Endodermal cell (in vitro differentiated cells): Measurements from ENCODE around the gene SLC25A21. TPM values are rescaled to one million over a fixed set of nuclear protein-coding genes. Genes with fewer than 3 reads are reported as not detected.

ENCODE experiments used
- DNase-seq: peaks from one replicate; pipeline ENCODE4 v3.0.0-alpha.2; 2017
- H3K27ac ChIP-seq: 2 replicates; pipeline ENCODE4 v1.5.1; 2013; ENCODE audit warnings: mild to moderate bottlenecking, low read depth, low read length, moderate library complexity
- H3K27me3 ChIP-seq: 2 replicates; pipeline ENCODE4 v1.6.1; 2013; ENCODE audit warnings: mild to moderate bottlenecking, low read length, moderate library complexity; ENCODE audit not compliant: insufficient read depth, control insufficient read depth, poor library complexity, severe bottlenecking
- H3K36me3 ChIP-seq: 2 replicates; pipeline ENCODE4 v1.7.0; 2013; ENCODE audit warnings: mild to moderate bottlenecking, low read length, moderate library complexity; ENCODE audit not compliant: control insufficient read depth, insufficient read depth
- H3K4me1 ChIP-seq: one replicate; pipeline ENCODE4 v1.7.0; 2013; ENCODE audit warnings: low read length; ENCODE audit not compliant: control insufficient read depth, insufficient read depth
- H3K4me3 ChIP-seq: 2 replicates; pipeline ENCODE4 v1.5.1; 2013; ENCODE audit warnings: mild to moderate bottlenecking, low read length, moderate library complexity
- H3K9ac ChIP-seq: 2 replicates; pipeline ENCODE4 v1.6.1; 2013; ENCODE audit warnings: mild to moderate bottlenecking, low read length, moderate library complexity; ENCODE audit not compliant: poor library complexity, severe bottlenecking; ENCODE audit errors: extremely low read depth
- H3K9me3 ChIP-seq: 2 replicates; pipeline ENCODE4 v1.6.1; 2013; ENCODE audit warnings: mild to moderate bottlenecking, low read length, moderate library complexity; ENCODE audit not compliant: control insufficient read depth
- H3K27ac Mint-ChIP-seq: 2 replicates; pipeline ENCODE4 v1.8.0; 2020; ENCODE audit warnings: mixed read lengths
- H3K27me3 Mint-ChIP-seq: 2 replicates; pipeline ENCODE4 v1.8.0; 2021; ENCODE audit warnings: mild to moderate bottlenecking, mixed read lengths; ENCODE audit not compliant: insufficient read depth
- H3K36me3 Mint-ChIP-seq: 2 replicates; pipeline ENCODE4 v1.8.0; 2020; ENCODE audit warnings: low read depth, mixed read lengths
- H3K4me1 Mint-ChIP-seq: 2 replicates; pipeline ENCODE4 v1.8.0; 2020; ENCODE audit warnings: mixed read lengths
- H3K4me3 Mint-ChIP-seq: 2 replicates; pipeline ENCODE4 v1.8.0; 2020; ENCODE audit warnings: mild to moderate bottlenecking, moderate library complexity, mixed read lengths
- H3K9me3 Mint-ChIP-seq: 2 replicates; pipeline ENCODE4 v1.8.0; 2020; ENCODE audit warnings: mild to moderate bottlenecking, mixed read lengths
- WGBS, 2 experiments: methylation state at CpG; one replicate each; pipeline versions ENCODE4 v1.1.5 to v1.1.7; 2013; ENCODE audit warnings: missing lambda C conversion rate in 2 of 2, mixed read lengths in 1 of 2; ENCODE audit not compliant: insufficient coverage in 1 of 2, insufficient read length in 1 of 2; 5-methylcytosine and 5-hydroxymethylcytosine counted together
- total RNA-seq, 2 donors: library from RNA; stranded (reverse); fragmentation: NEBNext Ultra II Directional in 1 of 2; extraction: Animal tissue kit (Norgen Biotek cat#: 25700) in 1 of 2; gene quantifications; 2 replicates in 1 of 2; 3 replicates in 1 of 2; pipeline ENCODE4 v1.2.1, GENCODE V29; 2021
- TF ChIP-seq, protein P1 (sequence below): fragments of 200-600 bp; sonication (generic); conservative IDR thresholded peaks from 2 replicates; pipeline ENCODE4 v1.5.0; 2021; ENCODE audit warnings: antibody characterized with exemption, mild to moderate bottlenecking

The SLC25A21 gene
- total RNA-seq, 2 donors from 2014 or later, result 1.9 TPM

DNA sequence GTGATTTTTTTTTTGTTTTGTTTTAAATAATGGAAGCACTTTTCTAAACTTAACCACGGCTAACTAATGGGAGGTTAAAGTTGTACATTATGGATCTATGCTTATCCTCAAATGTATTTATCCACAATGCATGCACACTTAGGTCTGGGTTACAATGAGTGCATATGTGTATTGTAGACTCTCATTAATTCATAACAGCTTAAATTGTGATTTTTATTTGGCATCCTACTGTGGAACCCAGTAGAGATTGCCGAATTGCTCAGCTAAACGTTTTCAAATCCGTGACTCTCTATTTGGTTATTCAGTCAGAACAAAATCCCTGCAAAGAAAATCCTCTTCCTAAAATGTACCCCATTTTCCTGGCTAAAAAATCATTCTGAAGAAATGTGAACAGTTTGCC lies 244.0 kb downstream of the SLC25A21 start:
- Histone ChIP-seq H3K27me3 (no peaks in the 10 kb centered on the region), H3K36me3 (no peaks in the 10 kb centered on the region), H3K27ac (no peak overlapping the region), H3K9ac (no peak overlapping the region), H3K4me3 (no peak overlapping the region), H3K9me3 (no peaks in the 10 kb centered on the region), H3K4me1 (no peaks in the 10 kb centered on the region)
- Mint-ChIP-seq H3K4me1 (peaks cover 4% of the 10 kb centered on the region), H3K4me3 (no peak overlapping the region), H3K36me3 (no peaks in the 10 kb centered on the region), H3K27ac (no peak overlapping the region), H3K27me3 (peaks cover 12% of the 10 kb centered on the region), H3K9me3 (no peaks in the 10 kb centered on the region)
- TF ChIP-seq, protein P1, sequence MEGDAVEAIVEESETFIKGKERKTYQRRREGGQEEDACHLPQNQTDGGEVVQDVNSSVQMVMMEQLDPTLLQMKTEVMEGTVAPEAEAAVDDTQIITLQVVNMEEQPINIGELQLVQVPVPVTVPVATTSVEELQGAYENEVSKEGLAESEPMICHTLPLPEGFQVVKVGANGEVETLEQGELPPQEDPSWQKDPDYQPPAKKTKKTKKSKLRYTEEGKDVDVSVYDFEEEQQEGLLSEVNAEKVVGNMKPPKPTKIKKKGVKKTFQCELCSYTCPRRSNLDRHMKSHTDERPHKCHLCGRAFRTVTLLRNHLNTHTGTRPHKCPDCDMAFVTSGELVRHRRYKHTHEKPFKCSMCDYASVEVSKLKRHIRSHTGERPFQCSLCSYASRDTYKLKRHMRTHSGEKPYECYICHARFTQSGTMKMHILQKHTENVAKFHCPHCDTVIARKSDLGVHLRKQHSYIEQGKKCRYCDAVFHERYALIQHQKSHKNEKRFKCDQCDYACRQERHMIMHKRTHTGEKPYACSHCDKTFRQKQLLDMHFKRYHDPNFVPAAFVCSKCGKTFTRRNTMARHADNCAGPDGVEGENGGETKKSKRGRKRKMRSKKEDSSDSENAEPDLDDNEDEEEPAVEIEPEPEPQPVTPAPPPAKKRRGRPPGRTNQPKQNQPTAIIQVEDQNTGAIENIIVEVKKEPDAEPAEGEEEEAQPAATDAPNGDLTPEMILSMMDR, result no peak
- no peak for DNase-seq
- 92 to 93% methylated on average over 2 to 4 of the region's 4 CpGs for WGBS, 2 experiments

DNA sequence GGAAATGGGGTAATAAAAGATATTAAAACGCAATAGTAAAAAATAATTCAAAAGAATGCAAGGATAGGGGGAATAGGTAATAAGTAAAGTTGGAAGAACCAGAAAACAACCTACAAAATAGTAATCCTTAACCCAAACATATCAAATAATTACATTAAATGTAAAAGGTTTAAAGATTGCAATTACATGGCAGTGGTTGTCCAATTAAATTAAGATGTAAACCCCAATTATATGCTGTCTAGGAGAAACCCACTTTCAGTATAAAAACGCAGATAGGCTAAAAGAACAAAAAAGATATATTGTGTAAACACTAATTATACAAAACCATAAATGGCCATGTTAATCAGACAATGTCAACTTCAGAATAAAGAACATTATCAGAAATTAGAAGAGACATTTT lies 247.3 kb downstream of the SLC25A21 start:
- H3K27ac Mint-ChIP-seq, result no peak overlapping the region
- H3K27ac ChIP-seq, result no peak overlapping the region
- TF ChIP-seq, protein P1, result no peak
- no peaks in the 10 kb centered on the region for H3K9me3 Mint-ChIP-seq
- no peak for DNase-seq
- H3K9me3 ChIP-seq, result no peaks in the 10 kb centered on the region
- no peaks in the 10 kb centered on the region for H3K4me1 Mint-ChIP-seq
- no peaks in the 10 kb centered on the region for H3K36me3 Mint-ChIP-seq
- H3K4me3 ChIP-seq, result no peak overlapping the region
- H3K27me3 Mint-ChIP-seq, result peaks cover 11% of the 10 kb centered on the region
- no peak overlapping the region for H3K9ac ChIP-seq
- H3K36me3 ChIP-seq, result no peaks in the 10 kb centered on the region
- H3K4me3 Mint-ChIP-seq, result no peak overlapping the region
- no CpG with 5 or more reads among the region's 2 CpGs for WGBS, 2 experiments
- no peaks in the 10 kb centered on the region for H3K27me3 ChIP-seq
- no peaks in the 10 kb centered on the region for H3K4me1 ChIP-seq

DNA sequence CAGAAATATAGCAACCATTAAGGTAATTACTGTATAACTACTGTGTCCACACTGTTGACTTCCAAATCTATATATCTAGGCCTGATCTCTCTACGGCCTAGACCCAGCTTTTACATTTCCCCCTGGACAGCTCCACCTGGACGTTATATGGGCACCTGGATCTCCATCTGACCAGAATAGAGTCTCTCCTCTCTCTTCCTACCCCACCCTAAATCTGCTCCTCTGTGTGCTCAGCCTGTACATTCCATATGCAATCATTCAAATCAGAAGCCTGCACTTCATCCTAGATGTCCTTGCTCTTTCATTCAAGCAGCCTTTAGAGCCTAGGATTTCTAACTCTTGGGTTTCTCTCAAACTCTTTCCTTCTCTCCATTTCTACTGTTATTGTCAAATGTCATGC lies 255.7 kb downstream of the SLC25A21 start:
- no peaks in the 10 kb centered on the region for H3K9me3 Mint-ChIP-seq
- Histone ChIP-seq H3K9me3 (no peaks in the 10 kb centered on the region), H3K27me3 (no peaks in the 10 kb centered on the region), H3K27ac (no peak overlapping the region), H3K36me3 (no peaks in the 10 kb centered on the region), H3K4me1 (no peaks in the 10 kb centered on the region), H3K4me3 (no peak overlapping the region), H3K9ac (no peak overlapping the region)
- H3K36me3 Mint-ChIP-seq, result no peaks in the 10 kb centered on the region
- peaks cover 21% of the 10 kb centered on the region for H3K27me3 Mint-ChIP-seq
- no peak overlapping the region for H3K27ac Mint-ChIP-seq
- WGBS, 2 experiments, result 93 to 96% methylated on average over 2 of the region's 2 CpGs
- DNase-seq, result no peak
- TF ChIP-seq, protein P1, result no peak
- H3K4me1 Mint-ChIP-seq, result no peaks in the 10 kb centered on the region
- H3K4me3 Mint-ChIP-seq, result no peak overlapping the region
